ENCODE measurements around the gene SYMPK.

The SYMPK gene

GRCh38 chr19:45884682-45885555 is 22.0 kb upstream of the SYMPK start:
- no peak for TF ChIP-seq CTCF (IDR thresholded peaks at IDR 0.05; ENCODE audit: borderline replicate concordance, insufficient read depth, low read depth, low read length)
- peak overlapping the region; percentile 75 for H3K4me3 ChIP-seq (ENCODE audit: low read depth, low read length)

GRCh38 chr19:45883881-45884681 is 21.1 kb upstream of the SYMPK start:
- no peak overlapping the region for H3K4me3 ChIP-seq (ENCODE audit: low read depth, low read length)

GRCh38 chr19:45883586-45883880 is 20.6 kb upstream of the SYMPK start:
- H3K4me3 ChIP-seq (ENCODE audit: low read depth, low read length) = no peak overlapping the region
- TF ChIP-seq CTCF (IDR thresholded peaks at IDR 0.05; ENCODE audit: borderline replicate concordance, insufficient read depth, low read depth, low read length) = no peak

More at GRCh38 chr19:45883881-45884681, 21.1 kb upstream of the SYMPK start:
- no peak for TF ChIP-seq CTCF (IDR thresholded peaks at IDR 0.05; ENCODE audit: borderline replicate concordance, insufficient read depth, low read depth, low read length)

GRCh38 chr19:45882652-45883585 is 20.0 kb upstream of the SYMPK start:
- peak overlapping the region; percentile 46 for H3K4me3 ChIP-seq (ENCODE audit: low read depth, low read length)
- TF ChIP-seq CTCF (IDR thresholded peaks at IDR 0.05; ENCODE audit: borderline replicate concordance, insufficient read depth, low read depth, low read length) = peak; percentile 100

- TF ChIP-seq CTCF (IDR thresholded peaks at IDR 0.05; ENCODE audit: borderline replicate concordance, insufficient read depth, low read depth, low read length) = no peak
- H3K4me3 ChIP-seq (ENCODE audit: low read depth, low read length) = no peak overlapping the region
Observed at GRCh38 chr19:45881909-45882528, 19.1 kb upstream of the SYMPK start.

- no peak overlapping the region for H3K4me3 ChIP-seq (ENCODE audit: low read depth, low read length)
- no peak for TF ChIP-seq CTCF (IDR thresholded peaks at IDR 0.05; ENCODE audit: borderline replicate concordance, insufficient read depth, low read depth, low read length)
Observed at GRCh38 chr19:45881082-45881908, 18.3 kb upstream of the SYMPK start.
